Mucosa of descending colon (tissue), 3 donors: ENCODE data around the gene MRPL28. TPM values are rescaled to one million over a fixed set of nuclear protein-coding genes. Genes with fewer than 3 reads are reported as not detected.

Experiments used
- ATAC-seq: fragments of 200-7000 bp; cut with Tn5 transposase; one replicate; pipeline ENCODE4 v1.9.1; 2020; ENCODE audit warnings: mild to moderate bottlenecking, moderate library complexity
- DNase-seq, 3 donors: peaks; one replicate each; pipeline ENCODE4 v3.0.0-alpha.2; 2020
- H3K36me3 ChIP-seq: fragments of 200-600 bp; one replicate; pipeline ENCODE4 v1.8.0; 2021; ENCODE audit warnings: low read depth, mild to moderate bottlenecking
- H3K4me1 ChIP-seq: fragments of 200-600 bp; one replicate; pipeline ENCODE4 v1.8.0; 2021; ENCODE audit warnings: low read depth, mild to moderate bottlenecking
- H3K4me3 ChIP-seq: fragments of 200-600 bp; one replicate; pipeline ENCODE4 v1.8.0; 2021; ENCODE audit warnings: mild to moderate bottlenecking
- H3K9me3 ChIP-seq: fragments of 200-600 bp; one replicate; pipeline ENCODE4 v1.8.0; 2021; ENCODE audit warnings: mild to moderate bottlenecking
- intact Hi-C, 2 donors: fragments of 100-400 bp; cut with DNase I in 1 of 2; cut with micrococcal nuclease in 1 of 2; formaldehyde crosslinking; loops; one replicate each; pipeline versions ENCODE4 v1.11.0 to v1.11.1; 2022; cut with DNase I, micrococcal nuclease
- total RNA-seq, 3 donors: library from RNA; stranded (reverse); fragmentation: NEBNext Ultra II Directional in 2 of 3; extraction: Animal tissue kit (Norgen Biotek cat#: 25700) in 2 of 3; gene quantifications; one replicate each; pipeline versions ENCODE4 v1.2.1 to v1.2.4, GENCODE V29; 2021 to 2023
- TF ChIP-seq, protein P1 (sequence below): fragments of 200-600 bp; IDR thresholded peaks from one replicate; pipeline ENCODE4 v1.8.0; 2022; ENCODE audit warnings: antibody characterized with exemption, mild to moderate bottlenecking
- donor health status: DM: no; HTN: no; CAD: no; lungs with moderate emphysema.
- donor health status: DM: no; HTN: no; CAD: no.
- donor health status: DM: no; HTN: yes; CAD: no.

The MRPL28 gene
- total RNA-seq, 3 donors from 2014 or later = 39.7 to 53.8 (median 49.1) TPM

DNA sequence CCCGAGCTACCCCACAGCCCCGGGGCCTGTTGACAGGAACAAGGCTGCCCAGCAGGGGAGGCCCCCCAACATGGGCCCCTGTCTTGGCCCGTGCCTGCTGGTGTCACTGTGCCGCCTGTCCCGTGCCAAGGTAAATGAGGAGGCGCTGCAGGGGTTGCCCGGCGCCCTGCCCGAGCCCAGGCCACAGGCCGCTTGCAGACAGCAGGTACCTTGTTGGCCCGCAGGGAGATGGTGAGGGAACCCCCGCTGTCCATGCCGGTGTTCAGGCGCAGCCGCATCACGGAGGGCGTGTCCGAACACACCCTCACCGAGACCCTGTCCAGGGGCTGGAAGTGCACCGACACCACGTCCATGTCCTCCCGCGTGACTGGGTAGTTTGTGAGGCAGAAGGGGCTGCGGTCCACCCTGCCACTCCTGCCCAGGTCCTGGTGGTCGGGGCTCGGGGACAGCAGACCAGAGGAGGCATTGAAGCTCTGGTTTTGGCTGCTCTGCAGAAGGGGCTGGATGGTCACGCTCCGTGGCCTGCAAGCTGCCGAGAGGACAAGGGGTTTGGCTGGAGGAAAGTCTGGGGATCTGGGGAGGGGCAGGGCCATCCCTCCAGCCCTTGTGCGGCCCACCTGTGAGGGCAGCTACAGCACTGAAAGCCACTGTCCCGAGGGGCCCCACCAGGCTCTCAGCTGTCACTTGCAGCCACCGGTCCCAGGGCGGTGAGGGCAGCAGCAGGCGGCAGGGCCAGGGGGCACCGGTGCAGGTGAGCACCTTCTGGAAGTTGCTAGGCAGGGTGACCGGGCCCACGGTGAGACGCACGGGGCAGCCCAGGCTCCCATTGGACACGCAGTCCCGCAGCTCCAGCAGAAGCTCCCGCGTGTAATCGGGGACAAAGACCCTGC, 5.8 kb upstream of the MRPL28 start:
- ATAC-seq = no peak
- DNase-seq = peak in 1 of 3 donors; percentile 24
- Histone ChIP-seq H3K4me3 (no peak overlapping the region), H3K36me3 (peaks cover 9% of the 10 kb centered on the region), H3K4me1 (peaks cover 18% of the 10 kb centered on the region), H3K9me3 (no peaks in the 10 kb centered on the region)
- intact Hi-C loops = no loop called here
- TF ChIP-seq, protein P1, sequence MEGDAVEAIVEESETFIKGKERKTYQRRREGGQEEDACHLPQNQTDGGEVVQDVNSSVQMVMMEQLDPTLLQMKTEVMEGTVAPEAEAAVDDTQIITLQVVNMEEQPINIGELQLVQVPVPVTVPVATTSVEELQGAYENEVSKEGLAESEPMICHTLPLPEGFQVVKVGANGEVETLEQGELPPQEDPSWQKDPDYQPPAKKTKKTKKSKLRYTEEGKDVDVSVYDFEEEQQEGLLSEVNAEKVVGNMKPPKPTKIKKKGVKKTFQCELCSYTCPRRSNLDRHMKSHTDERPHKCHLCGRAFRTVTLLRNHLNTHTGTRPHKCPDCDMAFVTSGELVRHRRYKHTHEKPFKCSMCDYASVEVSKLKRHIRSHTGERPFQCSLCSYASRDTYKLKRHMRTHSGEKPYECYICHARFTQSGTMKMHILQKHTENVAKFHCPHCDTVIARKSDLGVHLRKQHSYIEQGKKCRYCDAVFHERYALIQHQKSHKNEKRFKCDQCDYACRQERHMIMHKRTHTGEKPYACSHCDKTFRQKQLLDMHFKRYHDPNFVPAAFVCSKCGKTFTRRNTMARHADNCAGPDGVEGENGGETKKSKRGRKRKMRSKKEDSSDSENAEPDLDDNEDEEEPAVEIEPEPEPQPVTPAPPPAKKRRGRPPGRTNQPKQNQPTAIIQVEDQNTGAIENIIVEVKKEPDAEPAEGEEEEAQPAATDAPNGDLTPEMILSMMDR = no peak

- TF ChIP-seq, protein P1 = no peak
- H3K36me3 ChIP-seq = peaks cover 9% of the 10 kb centered on the region
- intact Hi-C loops = no loop called here
- no peak overlapping the region for H3K4me3 ChIP-seq
- DNase-seq = no peak
- no peaks in the 10 kb centered on the region for H3K9me3 ChIP-seq
- ATAC-seq = no peak
- H3K4me1 ChIP-seq = peaks cover 16% of the 10 kb centered on the region
Measured at GRCh38 chr16:375212-375611, 4.9 kb upstream of the MRPL28 start.

- intact Hi-C loops = no loop called here
- H3K9me3 ChIP-seq = no peaks in the 10 kb centered on the region
- peak in 1 of 3 donors; percentile 25 for DNase-seq
- peaks cover 9% of the 10 kb centered on the region for H3K36me3 ChIP-seq
- H3K4me3 ChIP-seq = no peak overlapping the region
- TF ChIP-seq, protein P1 = no peak
- H3K4me1 ChIP-seq = peaks cover 14% of the 10 kb centered on the region
- ATAC-seq = no peak
Measured at GRCh38 chr16:374616-374926, 4.2 kb upstream of the MRPL28 start.

- H3K9me3 ChIP-seq = no peaks in the 10 kb centered on the region
- no peak for ATAC-seq
- TF ChIP-seq, protein P1 = no peak
- H3K36me3 ChIP-seq = peaks cover 9% of the 10 kb centered on the region
- DNase-seq = peak in 1 of 3 donors; percentile 29
- intact Hi-C loops = no loop called here
- H3K4me3 ChIP-seq = no peak overlapping the region
- H3K4me1 ChIP-seq = peaks cover 11% of the 10 kb centered on the region
Measured at GRCh38 chr16:373848-374615, 3.7 kb upstream of the MRPL28 start.

DNA sequence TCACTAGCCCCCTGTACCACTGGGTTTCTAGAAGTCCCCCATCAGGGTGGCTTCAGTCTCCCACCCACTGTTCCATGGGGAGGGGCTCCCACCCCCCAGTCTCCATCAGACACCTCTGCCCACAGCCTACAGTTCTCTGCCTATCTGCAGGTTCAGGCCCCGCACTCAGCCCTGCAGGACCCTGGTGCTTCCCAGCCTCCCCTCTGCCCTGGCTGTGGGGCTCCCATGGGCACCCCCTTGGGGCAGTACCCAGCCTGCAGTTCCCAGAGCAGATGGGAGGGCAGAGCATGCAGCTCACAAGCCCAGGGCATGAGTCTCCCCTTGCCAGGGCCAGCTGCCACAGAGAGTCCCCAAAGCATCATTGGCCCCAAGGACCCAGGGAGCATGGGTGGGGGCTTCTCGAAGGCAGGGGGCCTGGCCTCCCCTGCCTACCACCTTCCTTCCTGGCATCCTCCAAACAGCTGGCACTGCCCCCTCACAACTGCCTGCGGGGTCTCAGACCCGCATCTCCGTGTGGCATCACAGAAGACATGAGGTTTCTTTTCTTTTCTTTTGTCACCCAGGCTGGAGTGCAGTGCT, 2.8 kb upstream of the MRPL28 start:
- TF ChIP-seq, protein P1 = no peak
- intact Hi-C loops = no loop called here
- DNase-seq (peak in 1 of 3 donors; percentile 25), ATAC-seq (no peak)
- Histone ChIP-seq H3K36me3 (peaks cover 9% of the 10 kb centered on the region), H3K4me3 (no peak overlapping the region), H3K4me1 (peaks cover 11% of the 10 kb centered on the region), H3K9me3 (no peaks in the 10 kb centered on the region)
